ENCODE data around the gene SOBP. TPM values are rescaled to one million over a fixed set of nuclear protein-coding genes. Genes with fewer than 3 reads are reported as not detected.
"Not testable (repeated sequence)": the region's sequence is repeated elsewhere in the genome, so short reads cannot be mapped to it uniquely, and the experiment has no call there.

The SOBP gene
- total and polyA plus RNA-seq, 10 donors = 0.87 to 7.8 (median 4.9) TPM

DNA sequence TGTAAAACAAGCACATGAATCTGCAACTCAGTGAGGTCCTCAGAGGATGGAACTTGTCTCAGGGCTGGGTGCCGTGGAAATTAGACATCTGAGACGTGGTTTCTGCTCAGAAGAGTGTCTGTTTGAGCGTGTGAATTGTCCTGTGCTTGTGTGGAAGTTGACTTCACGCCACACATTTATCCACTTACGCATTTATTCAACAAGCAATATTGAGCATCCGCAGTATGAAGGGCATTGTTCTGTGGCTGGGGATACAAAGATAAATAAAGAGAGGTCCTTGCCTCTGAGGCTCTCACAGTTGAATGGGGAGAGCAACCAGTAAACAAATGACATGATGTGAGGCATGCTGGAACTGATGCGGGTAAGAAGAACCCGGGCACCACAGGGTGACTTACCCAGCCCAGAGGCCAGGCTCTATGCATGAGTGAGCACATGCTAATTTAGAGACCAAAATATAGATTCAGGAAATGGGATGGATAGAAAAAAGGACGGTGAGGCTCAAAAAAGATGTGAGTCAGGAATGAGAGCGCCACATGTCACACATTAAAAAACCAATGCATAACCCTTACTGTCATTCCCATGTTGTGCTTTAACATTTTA, 60.4 kb downstream of the SOBP start:
- DNase-seq = no peak
- 80 to 86% (median 84%) methylated on average over 10 of the region's 10 CpGs for WGBS, 5 donors
- H3K9me3 ChIP-seq = no peaks in the 10 kb centered on the region
- no peaks in the 10 kb centered on the region for H3K27me3 ChIP-seq (replicated peaks in 1 of 7)
- TF ChIP-seq POLR2A (IDR thresholded peaks at IDR 0.05) = no peak
- no peak for TF ChIP-seq POLR2AphosphoS5 (IDR thresholded peaks at IDR 0.05)
- TF ChIP-seq CTCF (IDR thresholded peaks at IDR 0.05 in 8 of 11, conservative IDR thresholded peaks at IDR 0.05 in 3 of 11) = no peak
- no peaks in the 10 kb centered on the region for H3K36me3 ChIP-seq
- intact Hi-C loops (cut with DNase I; ENCODE audit: low total_unique reads) = no loop called here
- no peak overlapping the region for H3K27ac ChIP-seq
- H3K4me3 ChIP-seq = no peak overlapping the region
- H3K4me1 ChIP-seq = peaks cover 0 to 11% (median 0%) of the 10 kb centered on the region in 6 donors

DNA sequence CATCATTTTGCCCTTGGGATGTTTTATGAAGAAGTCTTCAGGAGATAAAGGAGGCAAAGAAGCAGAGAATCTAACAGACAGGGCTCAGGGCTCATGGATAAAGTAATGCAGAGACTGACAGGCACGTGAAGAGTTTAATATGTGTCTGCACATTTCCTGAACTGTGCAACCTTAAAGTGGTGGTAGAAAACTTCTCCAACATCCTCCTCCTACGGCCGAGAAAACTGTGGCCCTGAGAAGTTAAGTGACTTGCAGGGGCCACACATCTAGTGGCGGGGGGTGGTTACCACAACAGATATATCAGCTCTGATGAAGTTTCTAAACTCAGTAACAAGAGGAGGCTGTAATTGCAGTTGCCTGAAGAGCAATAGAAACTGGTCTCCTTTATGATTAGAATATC, 61.0 kb downstream of the SOBP start:
- 59 to 75% (median 72%) methylated on average over 4 of the region's 4 CpGs for WGBS, 5 donors
- intact Hi-C loops (cut with DNase I; ENCODE audit: low total_unique reads) = no loop called here

GRCh38 chr6:107553121-107553520, 63.2 kb downstream of the SOBP start:
- peaks cover 0 to 11% (median 0%) of the 10 kb centered on the region in 6 donors for H3K4me1 ChIP-seq
- DNase-seq; intact Hi-C loops (cut with DNase I; ENCODE audit: low total_unique reads); H3K27ac ChIP-seq; H3K27me3 ChIP-seq (replicated peaks in 1 of 7); H3K36me3 ChIP-seq; H3K9me3 ChIP-seq; H3K4me3 ChIP-seq: not testable (repeated sequence)
- 92 to 98% (median 94%) methylated on average over 6 of the region's 6 CpGs for WGBS, 5 donors

More for the DNA sequence above, 61.0 kb downstream of the SOBP start:
- H3K27ac ChIP-seq = no peak overlapping the region
- H3K36me3 ChIP-seq = no peaks in the 10 kb centered on the region
- H3K4me1 ChIP-seq = peaks cover 0 to 11% (median 0%) of the 10 kb centered on the region in 6 donors
- H3K4me3 ChIP-seq = no peak overlapping the region
- H3K27me3 ChIP-seq (replicated peaks in 1 of 7) = no peaks in the 10 kb centered on the region
- TF ChIP-seq POLR2A (IDR thresholded peaks at IDR 0.05) (no peak), CTCF (IDR thresholded peaks at IDR 0.05 in 8 of 11, conservative IDR thresholded peaks at IDR 0.05 in 3 of 11) (no peak), POLR2AphosphoS5 (IDR thresholded peaks at IDR 0.05) (no peak)
- DNase-seq = no peak
- no peaks in the 10 kb centered on the region for H3K9me3 ChIP-seq

GRCh38 chr6:107554326-107554725, 64.4 kb downstream of the SOBP start:
- intact Hi-C loops (cut with DNase I; ENCODE audit: low total_unique reads) = no loop called here
- H3K4me1 ChIP-seq = peaks cover 0 to 11% (median 0%) of the 10 kb centered on the region in 6 donors
- no peak for TF ChIP-seq CTCF (IDR thresholded peaks at IDR 0.05 in 8 of 11, conservative IDR thresholded peaks at IDR 0.05 in 3 of 11)
- 91 to 96% (median 93%) methylated on average over 2 of the region's 2 CpGs for WGBS, 5 donors
- H3K9me3 ChIP-seq = no peaks in the 10 kb centered on the region
- H3K36me3 ChIP-seq = no peaks in the 10 kb centered on the region
- no peak overlapping the region for H3K4me3 ChIP-seq
- DNase-seq = no peak
- H3K27me3 ChIP-seq (replicated peaks in 1 of 7) = no peaks in the 10 kb centered on the region
- H3K27ac ChIP-seq = no peak overlapping the region

DNA sequence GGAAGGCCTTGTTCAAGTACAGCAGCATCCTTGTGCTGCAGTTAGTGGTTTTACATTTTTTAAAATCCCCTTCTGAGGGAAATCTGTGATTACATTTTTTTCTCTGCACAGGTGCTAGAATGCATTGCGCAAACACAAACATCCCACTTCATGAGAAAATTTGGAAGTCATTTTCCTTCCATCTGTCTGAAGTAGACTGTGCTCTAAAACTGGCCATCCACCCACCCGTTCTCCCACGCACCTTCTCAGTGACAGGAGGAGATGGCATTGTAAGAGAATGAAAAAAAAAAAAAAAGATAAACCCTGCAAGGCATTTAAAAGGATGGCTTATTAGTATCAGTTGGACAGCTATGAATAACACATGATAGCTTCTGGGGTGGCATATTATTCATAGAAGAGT, 65.0 kb downstream of the SOBP start:
- WGBS, 5 donors = 92 to 99% (median 93%) methylated on average over 3 of the region's 3 CpGs
- intact Hi-C loops (cut with DNase I; ENCODE audit: low total_unique reads) = no loop called here

More for the DNA sequence above, 65.0 kb downstream of the SOBP start:
- no peaks in the 10 kb centered on the region for H3K36me3 ChIP-seq
- H3K4me3 ChIP-seq = no peak overlapping the region
- DNase-seq = no peak
- no peak for TF ChIP-seq POLR2AphosphoS5 (IDR thresholded peaks at IDR 0.05)
- TF ChIP-seq CTCF (IDR thresholded peaks at IDR 0.05 in 8 of 11, conservative IDR thresholded peaks at IDR 0.05 in 3 of 11) = no peak
- no peak for TF ChIP-seq POLR2A (IDR thresholded peaks at IDR 0.05)
- no peaks in the 10 kb centered on the region for H3K27me3 ChIP-seq (replicated peaks in 1 of 7)
- no peak overlapping the region for H3K27ac ChIP-seq
- no peaks in the 10 kb centered on the region for H3K9me3 ChIP-seq
- H3K4me1 ChIP-seq = peaks cover 0 to 10% (median 0%) of the 10 kb centered on the region in 6 donors
